Measurements from ENCODE around the gene JARID2.

The JARID2 gene

DNA sequence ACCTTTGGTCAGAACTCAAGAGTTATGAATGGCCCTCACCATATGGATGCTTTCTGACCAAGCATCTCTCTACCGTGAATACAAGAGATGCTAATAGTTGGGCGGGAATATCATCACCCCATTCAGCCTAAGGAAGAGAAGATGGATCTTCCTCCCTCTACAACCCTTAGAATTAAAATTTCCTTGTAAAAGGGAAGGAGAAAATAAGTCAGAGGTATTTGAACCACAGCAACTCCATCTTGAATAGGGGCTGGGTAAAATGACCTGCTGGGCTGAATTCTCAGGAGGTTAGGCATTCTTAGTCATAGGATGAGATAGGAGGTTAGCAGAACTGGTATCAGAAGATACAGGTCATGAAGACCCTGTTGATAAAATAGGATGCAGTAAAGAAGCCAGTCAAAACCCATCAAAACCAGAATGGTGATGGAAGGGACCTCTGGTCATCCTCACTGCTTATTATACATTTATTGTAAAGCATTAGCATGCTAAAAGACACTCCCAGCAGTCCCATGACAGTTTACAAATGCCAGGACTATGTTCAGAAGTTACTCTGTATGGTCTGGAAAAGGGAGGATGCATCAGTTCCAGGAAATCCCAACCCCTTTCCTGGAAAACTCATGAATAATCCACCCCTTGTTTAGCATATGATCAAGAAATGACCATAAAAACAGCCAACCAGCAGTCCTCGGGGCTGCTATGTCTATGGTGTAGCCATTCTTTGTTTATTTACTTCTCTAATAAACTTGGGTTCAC is 315.8 kb downstream of the JARID2 start:
- ChIA-PET POLR2A (no interaction called here), CTCF (no interaction called here)
- DNase-seq (ENCODE audit: low read depth, low spot score), result no peak
- TF ChIP-seq CTCF (IDR thresholded peaks at IDR 0.05; ENCODE audit: insufficient read depth, low read length, missing control alignments), result no peak
- H3K4me3 ChIP-seq (ENCODE audit: low read depth, low read length), result no peak overlapping the region

- no peak overlapping the region for H3K4me3 ChIP-seq (ENCODE audit: low read depth, low read length)
- POLR2A ChIA-PET, result no interaction called here
These were observed 317.1 kb downstream of the JARID2 start for GRCh38 chr6:15562977-15563376.

DNA sequence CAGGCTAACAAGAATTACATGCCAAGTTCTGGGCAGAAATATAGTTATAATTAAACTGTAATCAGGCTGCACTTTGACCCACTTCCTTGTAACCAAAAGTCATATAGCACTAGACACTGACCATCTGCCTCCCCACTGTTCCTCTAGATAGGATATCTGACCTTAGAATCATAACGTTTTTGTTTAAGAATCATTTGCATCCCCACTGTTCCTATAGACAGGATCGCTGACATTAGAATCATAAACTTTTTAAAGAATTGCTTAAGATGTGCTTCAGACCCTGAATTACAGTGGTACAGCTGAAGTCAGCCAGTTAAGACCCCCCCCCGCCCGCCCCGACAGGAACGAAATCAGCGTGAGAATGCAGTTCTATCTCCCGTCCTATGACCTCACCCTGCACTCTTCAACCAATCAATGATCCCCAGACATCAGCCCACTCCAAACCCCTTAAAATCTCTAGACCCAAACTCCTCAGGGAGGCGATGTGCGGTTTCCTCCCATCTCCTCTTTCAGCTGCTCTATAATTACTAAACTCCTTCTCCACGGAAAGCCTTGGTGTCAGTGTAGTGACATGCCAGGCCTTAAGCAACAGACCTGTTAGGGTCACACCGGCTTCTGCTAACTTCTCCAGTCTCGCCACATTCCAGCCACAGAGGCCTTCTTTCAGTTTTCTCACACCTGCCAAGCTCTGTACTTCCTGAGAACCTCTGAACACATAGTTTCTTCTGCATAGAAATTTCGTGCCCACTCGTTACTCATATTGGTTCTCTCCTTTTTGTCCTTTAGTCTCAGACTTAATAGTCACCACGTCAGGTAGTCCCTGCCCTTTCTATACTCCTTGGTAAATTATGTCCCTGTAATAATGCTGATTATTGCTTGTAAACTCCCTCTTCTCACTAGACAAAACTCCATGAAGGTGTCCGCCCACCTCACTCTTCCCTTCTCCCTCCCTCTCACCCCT is 323.4 kb downstream of the JARID2 start:
- TF ChIP-seq CTCF (IDR thresholded peaks at IDR 0.05; ENCODE audit: insufficient read depth, low read length, missing control alignments), result no peak
- ChIA-PET CTCF (no interaction called here), POLR2A (no interaction called here)
- DNase-seq (ENCODE audit: low read depth, low spot score), result no peak
- H3K4me3 ChIP-seq (ENCODE audit: low read depth, low read length), result no peak overlapping the region

More at GRCh38 chr6:15562977-15563376, 317.1 kb downstream of the JARID2 start:
- TF ChIP-seq CTCF (IDR thresholded peaks at IDR 0.05; ENCODE audit: insufficient read depth, low read length, missing control alignments), result no peak
- DNase-seq (ENCODE audit: low read depth, low spot score), result no peak
- CTCF ChIA-PET, result interaction anchor here (0.9 to 1.1 kb wide), 2 partner anchors 11 to 59 kb away, joined by 3 read pairs; no protein-coding TSS in a partner anchor

- CTCF ChIA-PET, result interaction anchor here (0.6 kb wide), 1 partner anchor 1894 kb away, joined by 3 read pairs; no protein-coding TSS in a partner anchor
- DNase-seq (ENCODE audit: low read depth, low spot score), result no peak
- H3K4me3 ChIP-seq (ENCODE audit: low read depth, low read length), result no peak overlapping the region
- POLR2A ChIA-PET, result no interaction called here
- TF ChIP-seq CTCF (IDR thresholded peaks at IDR 0.05; ENCODE audit: insufficient read depth, low read length, missing control alignments), result no peak
These were observed 324.3 kb downstream of the JARID2 start for GRCh38 chr6:15570171-15570570.
